ENCODE measurements around the gene HSD17B12.

GRCh38 chr11:43866969-43867368, 186.4 kb downstream of the HSD17B12 start:
- TF ChIP-seq POLR2A (IDR thresholded peaks at IDR 0.05; ENCODE audit: low read length): no peak
- no peak for TF ChIP-seq GATA1 (IDR thresholded peaks at IDR 0.05; ENCODE audit: low read depth, low read length)

All from erythroblast (primary cell).